Neural progenitor cell (in vitro differentiated cells): ENCODE results near the gene FAM180A. TPM values are rescaled to one million over a fixed set of nuclear protein-coding genes. Genes with fewer than 3 reads are reported as not detected.

ENCODE experiments used
- DNase-seq: peaks from one replicate; pipeline ENCODE4 v3.0.0-alpha.2; 2016; ENCODE audit warnings: low spot score
- H2AFZ ChIP-seq: fragments of 200-600 bp; sonication (generic); replicated peaks from 2 replicates; pipeline ENCODE4 v1.6.1; 2016; ENCODE audit warnings: antibody characterized with exemption
- H3F3A ChIP-seq: fragments of 200-600 bp; sonication (generic); 2 replicates; pipeline ENCODE4 v1.6.1; 2016; ENCODE audit warnings: antibody characterized with exemption, low read depth
- H3K27ac ChIP-seq: fragments of 200-600 bp; sonication (generic); 2 replicates; pipeline ENCODE4 v1.5.1; 2016; ENCODE audit warnings: mild to moderate bottlenecking
- H3K27me3 ChIP-seq: fragments of 200-600 bp; sonication (generic); 2 replicates; pipeline ENCODE4 v1.6.1; 2016; ENCODE audit warnings: mild to moderate bottlenecking, moderate library complexity
- H3K36me3 ChIP-seq: fragments of 200-600 bp; sonication (generic); 2 replicates; pipeline ENCODE4 v1.5.1; 2016
- H3K4me1 ChIP-seq: fragments of 200-600 bp; sonication (generic); 2 replicates; pipeline ENCODE4 v1.6.1; 2016; ENCODE audit warnings: mixed run types
- H3K4me2 ChIP-seq: fragments of 200-600 bp; sonication (generic); 2 replicates; pipeline ENCODE4 v1.6.1; 2016
- H3K4me3 ChIP-seq: fragments of 200-600 bp; sonication (generic); 2 replicates; pipeline ENCODE4 v1.5.1; 2016
- H3K79me2 ChIP-seq: fragments of 200-600 bp; sonication (generic); 2 replicates; pipeline ENCODE4 v1.6.1; 2016; ENCODE audit warnings: low read depth
- H3K9ac ChIP-seq: fragments of 200-600 bp; sonication (generic); 2 replicates; pipeline ENCODE4 v1.6.1; 2016
- H3K9me3 ChIP-seq: fragments of 200-600 bp; sonication (generic); 2 replicates; pipeline ENCODE4 v1.5.1; 2016; ENCODE audit warnings: low read depth
- H4K20me1 ChIP-seq: fragments of 200-600 bp; sonication (generic); 2 replicates; pipeline ENCODE4 v1.6.1; 2016; ENCODE audit warnings: low read depth
- H3K27ac Mint-ChIP-seq: 3 replicates; pipeline ENCODE4 v1.8.0; 2021; ENCODE audit warnings: mixed read lengths
- H3K27me3 Mint-ChIP-seq: 2 replicates; pipeline ENCODE4 v1.8.0; 2022; ENCODE audit warnings: low read depth, mild to moderate bottlenecking, inconsistent platforms, moderate library complexity, mixed read lengths; ENCODE audit not compliant: insufficient read depth
- H3K36me3 Mint-ChIP-seq: 3 replicates; pipeline ENCODE4 v1.8.0; 2021; ENCODE audit warnings: mixed read lengths
- H3K4me1 Mint-ChIP-seq: 3 replicates; pipeline ENCODE4 v1.8.0; 2021; ENCODE audit warnings: mixed read lengths
- H3K4me3 Mint-ChIP-seq: 3 replicates; pipeline ENCODE4 v1.8.0; 2021; ENCODE audit warnings: mild to moderate bottlenecking, moderate library complexity, mixed read lengths
- H3K9me3 Mint-ChIP-seq: 3 replicates; pipeline ENCODE4 v1.8.0; 2020; ENCODE audit warnings: mixed read lengths
- EZH2 ChIP-seq: fragments of 200-600 bp; sonication (generic); IDR thresholded peaks from 2 replicates; pipeline ENCODE4 v1.6.1; 2017; ENCODE audit warnings: antibody characterized with exemption, mild to moderate bottlenecking, moderate library complexity
- EZH2phosphoT487 ChIP-seq: fragments of 200-600 bp; sonication (generic); IDR thresholded peaks from 2 replicates; pipeline ENCODE4 v1.6.1; 2017; ENCODE audit warnings: antibody characterized with exemption
- total RNA-seq: library from RNA; depleted of rRNA; stranded (reverse); fragments of >200 nt; gene quantifications from 2 replicates; pipeline ENCODE4 v1.2.3, GENCODE V29; 2015; ENCODE audit warnings: low replicate concordance
- TF ChIP-seq, protein P1 (sequence below): fragments of 200-600 bp; sonication (generic); IDR thresholded peaks from 2 replicates; pipeline ENCODE4 v1.5.1; 2017; ENCODE audit warnings: antibody characterized with exemption, mild to moderate bottlenecking

The FAM180A gene
- total RNA-seq, 1 donor from 2014 or later, result not detected

DNA sequence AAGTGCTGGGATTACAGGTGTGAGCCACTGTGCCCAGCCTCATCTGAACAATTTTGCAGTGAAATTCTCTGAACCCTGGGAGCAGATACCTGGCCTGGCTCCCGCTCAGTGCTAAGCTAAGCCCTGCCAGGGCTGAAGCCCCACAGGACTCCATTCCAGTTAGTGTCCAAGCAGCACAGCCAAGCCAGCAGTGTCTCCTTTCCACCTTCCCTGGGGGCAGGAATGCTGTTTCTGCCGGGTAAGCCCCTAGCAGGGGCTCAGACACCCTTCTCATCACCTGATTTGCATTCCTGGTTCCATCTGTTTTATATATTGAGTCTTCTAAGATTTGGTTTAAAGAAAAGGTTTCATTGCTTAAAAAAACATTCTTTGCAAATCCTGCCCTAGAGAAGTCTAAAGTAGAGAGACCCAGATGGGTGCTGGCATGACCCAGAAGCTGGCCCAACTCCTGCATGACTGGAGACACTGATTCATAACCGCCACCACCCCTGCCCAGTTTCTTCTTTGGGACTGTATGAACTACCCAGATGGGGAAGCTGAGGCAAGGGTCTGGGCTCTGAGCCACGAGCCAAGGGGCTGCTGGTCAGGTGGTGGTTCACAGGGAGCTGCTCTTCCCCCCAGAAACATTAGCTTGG, 34.7 kb downstream of the FAM180A start:
- H2AFZ ChIP-seq, result no peak overlapping the region
- peaks cover 11% of the 10 kb centered on the region for H3K4me1 ChIP-seq
- no peak for DNase-seq
- Mint-ChIP-seq H3K36me3 (no peaks in the 10 kb centered on the region), H3K9me3 (no peaks in the 10 kb centered on the region), H3K27me3 (peaks cover 8% of the 10 kb centered on the region), H3K4me1 (peaks cover 44% of the 10 kb centered on the region), H3K27ac (peak overlapping the region; percentile 52), H3K4me3 (no peak overlapping the region)
- no peaks in the 10 kb centered on the region for H3K36me3 ChIP-seq
- H3K4me3 ChIP-seq, result no peak overlapping the region
- TF ChIP-seq EZH2 (no peak), EZH2phosphoT487 (no peak)
- TF ChIP-seq, protein P1, sequence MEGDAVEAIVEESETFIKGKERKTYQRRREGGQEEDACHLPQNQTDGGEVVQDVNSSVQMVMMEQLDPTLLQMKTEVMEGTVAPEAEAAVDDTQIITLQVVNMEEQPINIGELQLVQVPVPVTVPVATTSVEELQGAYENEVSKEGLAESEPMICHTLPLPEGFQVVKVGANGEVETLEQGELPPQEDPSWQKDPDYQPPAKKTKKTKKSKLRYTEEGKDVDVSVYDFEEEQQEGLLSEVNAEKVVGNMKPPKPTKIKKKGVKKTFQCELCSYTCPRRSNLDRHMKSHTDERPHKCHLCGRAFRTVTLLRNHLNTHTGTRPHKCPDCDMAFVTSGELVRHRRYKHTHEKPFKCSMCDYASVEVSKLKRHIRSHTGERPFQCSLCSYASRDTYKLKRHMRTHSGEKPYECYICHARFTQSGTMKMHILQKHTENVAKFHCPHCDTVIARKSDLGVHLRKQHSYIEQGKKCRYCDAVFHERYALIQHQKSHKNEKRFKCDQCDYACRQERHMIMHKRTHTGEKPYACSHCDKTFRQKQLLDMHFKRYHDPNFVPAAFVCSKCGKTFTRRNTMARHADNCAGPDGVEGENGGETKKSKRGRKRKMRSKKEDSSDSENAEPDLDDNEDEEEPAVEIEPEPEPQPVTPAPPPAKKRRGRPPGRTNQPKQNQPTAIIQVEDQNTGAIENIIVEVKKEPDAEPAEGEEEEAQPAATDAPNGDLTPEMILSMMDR, result no peak
- H4K20me1 ChIP-seq, result no peaks in the 10 kb centered on the region
- no peaks in the 10 kb centered on the region for H3F3A ChIP-seq
- H3K27ac ChIP-seq, result no peak overlapping the region
- no peaks in the 10 kb centered on the region for H3K79me2 ChIP-seq
- H3K27me3 ChIP-seq, result no peaks in the 10 kb centered on the region
- H3K9me3 ChIP-seq, result no peaks in the 10 kb centered on the region
- peak overlapping the region; percentile 31 for H3K4me2 ChIP-seq
- no peak overlapping the region for H3K9ac ChIP-seq

GRCh38 chr7:135712796-135713195, 35.8 kb downstream of the FAM180A start:
- Mint-ChIP-seq H3K9me3 (no peaks in the 10 kb centered on the region), H3K27ac (peak overlapping the region; percentile 75), H3K4me3 (peak overlapping the region; percentile 18), H3K27me3 (peaks cover 5% of the 10 kb centered on the region), H3K36me3 (no peaks in the 10 kb centered on the region), H3K4me1 (peaks cover 33% of the 10 kb centered on the region)
- Histone ChIP-seq H3K4me1 (peaks cover 4% of the 10 kb centered on the region), H4K20me1 (no peaks in the 10 kb centered on the region), H3K27ac (no peak overlapping the region), H3K27me3 (no peaks in the 10 kb centered on the region), H3K9ac (no peak overlapping the region), H3K9me3 (no peaks in the 10 kb centered on the region), H3K36me3 (no peaks in the 10 kb centered on the region), H3K4me3 (no peak overlapping the region), H3K79me2 (no peaks in the 10 kb centered on the region), H3K4me2 (no peak overlapping the region), H3F3A (no peaks in the 10 kb centered on the region), H2AFZ (no peak overlapping the region)
- TF ChIP-seq, protein P1, result no peak
- TF ChIP-seq EZH2phosphoT487 (no peak), EZH2 (no peak)
- DNase-seq, result no peak

- TF ChIP-seq EZH2phosphoT487, result no peak
- TF ChIP-seq, protein P1, result no peak
- TF ChIP-seq EZH2, result no peak
- H3F3A ChIP-seq, result no peaks in the 10 kb centered on the region
- H3K27ac ChIP-seq, result no peak overlapping the region
- no peak overlapping the region for H3K4me2 ChIP-seq
- no peak for DNase-seq
- peaks cover 4% of the 10 kb centered on the region for H3K27me3 Mint-ChIP-seq
- H3K4me1 ChIP-seq, result peaks cover 4% of the 10 kb centered on the region
- peaks cover 30% of the 10 kb centered on the region for H3K4me1 Mint-ChIP-seq
- no peak overlapping the region for H3K9ac ChIP-seq
- no peak overlapping the region for H3K4me3 Mint-ChIP-seq
- no peaks in the 10 kb centered on the region for H3K9me3 Mint-ChIP-seq
- no peaks in the 10 kb centered on the region for H3K9me3 ChIP-seq
- no peak overlapping the region for H2AFZ ChIP-seq
- no peaks in the 10 kb centered on the region for H3K27me3 ChIP-seq
- no peaks in the 10 kb centered on the region for H3K36me3 Mint-ChIP-seq
- H3K79me2 ChIP-seq, result no peaks in the 10 kb centered on the region
- no peaks in the 10 kb centered on the region for H4K20me1 ChIP-seq
- no peak overlapping the region for H3K4me3 ChIP-seq
- H3K27ac Mint-ChIP-seq, result peak overlapping the region; percentile 75
- H3K36me3 ChIP-seq, result no peaks in the 10 kb centered on the region
Measured at GRCh38 chr7:135712182-135712782, 36.3 kb downstream of the FAM180A start.
